Activated CD8-positive, alpha-beta T cell treated with anti-CD3 and anti-CD28 coated beads for 36 hours (primary cell): ENCODE results near the gene STUM. TPM values are rescaled to one million over a fixed set of nuclear protein-coding genes. Genes with fewer than 3 reads are reported as not detected.

ENCODE experiments used
- ATAC-seq: fragments of 200-7000 bp; cut with Tn5 transposase; one replicate; pipeline ENCODE4 v1.10.0; 2021; ENCODE audit warnings: mild to moderate bottlenecking, moderate library complexity
- CTCF ChIA-PET: fragments of 350-600 bp; sonication (Branson Sonifier 250); formaldehyde crosslinking; loops from one replicate; lab custom pipeline; 2021; ENCODE audit warnings: antibody characterized with exemption; lab: Charles Lee
- POLR2A ChIA-PET: fragments of 350-600 bp; sonication (Branson Sonifier 250); formaldehyde crosslinking; loops from one replicate; lab custom pipeline; 2021; ENCODE audit warnings: antibody characterized with exemption; lab: Charles Lee
- DNase-seq: peaks from one replicate; pipeline ENCODE4 v3.0.0-alpha.2; 2020
- H3K27ac Mint-ChIP-seq: one replicate; pipeline ENCODE4 v1.8.0; 2021; ENCODE audit warnings: mild to moderate bottlenecking, mixed read lengths
- H3K27me3 Mint-ChIP-seq: one replicate; pipeline ENCODE4 v1.8.0; 2021; ENCODE audit warnings: mixed read lengths
- H3K36me3 Mint-ChIP-seq: one replicate; pipeline ENCODE4 v1.8.0; 2021; ENCODE audit warnings: low read depth, mixed read lengths
- H3K4me1 Mint-ChIP-seq: one replicate; pipeline ENCODE4 v1.8.0; 2021; ENCODE audit warnings: low read depth, mixed read lengths
- H3K4me3 Mint-ChIP-seq: one replicate; pipeline ENCODE4 v1.8.0; 2021; ENCODE audit warnings: mild to moderate bottlenecking, moderate library complexity, mixed read lengths
- H3K9me3 Mint-ChIP-seq: one replicate; pipeline ENCODE4 v1.8.0; 2021; ENCODE audit warnings: mixed read lengths
- intact Hi-C: fragments of 100-400 bp; cut with micrococcal nuclease; formaldehyde crosslinking; loops from one replicate; pipeline ENCODE4 v1.10.0; 2022
- total RNA-seq, 2 experiments: library from RNA; stranded (reverse); gene quantifications; one replicate each; pipeline ENCODE4 v1.2.3, GENCODE V29; 2021
- TF ChIP-seq, protein P1 (sequence below): fragments of 200-600 bp; IDR thresholded peaks from one replicate; pipeline ENCODE4 v1.8.0; 2022; ENCODE audit warnings: antibody characterized with exemption, mild to moderate bottlenecking

STUM gene
- total RNA-seq, 2 experiments from 2014 or later: not detected

DNA sequence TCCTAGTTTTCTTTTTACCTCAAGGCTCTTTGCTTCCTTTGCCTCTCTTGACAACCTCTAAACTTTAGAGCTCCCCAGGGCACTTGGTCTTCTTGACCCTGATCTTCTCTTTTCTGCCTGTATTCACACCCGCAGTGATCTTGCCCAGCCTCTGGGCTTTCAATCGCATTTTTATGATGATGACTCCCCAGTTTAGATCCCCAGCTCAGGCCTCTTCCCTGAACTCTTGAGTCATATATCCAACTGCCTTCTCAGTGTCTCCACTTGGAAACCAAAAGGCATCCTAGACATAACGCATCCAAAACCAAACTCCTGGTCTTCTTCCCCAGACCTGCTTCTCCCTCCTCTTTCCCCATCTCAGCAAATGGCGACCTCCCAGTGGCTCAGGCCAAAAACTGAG is 6.5 kb downstream of the STUM start:
- intact Hi-C loops: no loop called here
- H3K4me3 Mint-ChIP-seq: no peak overlapping the region
- POLR2A ChIA-PET: no interaction called here

GRCh38 chr1:226557424-226557823 is 8.9 kb downstream of the STUM start:
- no peak overlapping the region for H3K27ac Mint-ChIP-seq
- CTCF ChIA-PET: interaction anchor here (1.0 kb wide), 1 partner anchor 10 kb away, joined by 3 read pairs; no protein-coding TSS in a partner anchor
- intact Hi-C loops: no loop called here

More for the DNA sequence above, 6.5 kb downstream of the STUM start:
- no peak overlapping the region for H3K27ac Mint-ChIP-seq
- TF ChIP-seq, protein P1, sequence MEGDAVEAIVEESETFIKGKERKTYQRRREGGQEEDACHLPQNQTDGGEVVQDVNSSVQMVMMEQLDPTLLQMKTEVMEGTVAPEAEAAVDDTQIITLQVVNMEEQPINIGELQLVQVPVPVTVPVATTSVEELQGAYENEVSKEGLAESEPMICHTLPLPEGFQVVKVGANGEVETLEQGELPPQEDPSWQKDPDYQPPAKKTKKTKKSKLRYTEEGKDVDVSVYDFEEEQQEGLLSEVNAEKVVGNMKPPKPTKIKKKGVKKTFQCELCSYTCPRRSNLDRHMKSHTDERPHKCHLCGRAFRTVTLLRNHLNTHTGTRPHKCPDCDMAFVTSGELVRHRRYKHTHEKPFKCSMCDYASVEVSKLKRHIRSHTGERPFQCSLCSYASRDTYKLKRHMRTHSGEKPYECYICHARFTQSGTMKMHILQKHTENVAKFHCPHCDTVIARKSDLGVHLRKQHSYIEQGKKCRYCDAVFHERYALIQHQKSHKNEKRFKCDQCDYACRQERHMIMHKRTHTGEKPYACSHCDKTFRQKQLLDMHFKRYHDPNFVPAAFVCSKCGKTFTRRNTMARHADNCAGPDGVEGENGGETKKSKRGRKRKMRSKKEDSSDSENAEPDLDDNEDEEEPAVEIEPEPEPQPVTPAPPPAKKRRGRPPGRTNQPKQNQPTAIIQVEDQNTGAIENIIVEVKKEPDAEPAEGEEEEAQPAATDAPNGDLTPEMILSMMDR: no peak
- no peaks in the 10 kb centered on the region for H3K9me3 Mint-ChIP-seq
- peaks cover 33% of the 10 kb centered on the region for H3K27me3 Mint-ChIP-seq
- peaks cover 4% of the 10 kb centered on the region for H3K4me1 Mint-ChIP-seq
- DNase-seq: no peak
- CTCF ChIA-PET: interaction anchor here (0.9 to 1.5 kb wide), 3 partner anchors 8 to 31 kb away, joined by 3 read pairs; no protein-coding TSS in a partner anchor
- no peaks in the 10 kb centered on the region for H3K36me3 Mint-ChIP-seq
- ATAC-seq: no peak

DNA sequence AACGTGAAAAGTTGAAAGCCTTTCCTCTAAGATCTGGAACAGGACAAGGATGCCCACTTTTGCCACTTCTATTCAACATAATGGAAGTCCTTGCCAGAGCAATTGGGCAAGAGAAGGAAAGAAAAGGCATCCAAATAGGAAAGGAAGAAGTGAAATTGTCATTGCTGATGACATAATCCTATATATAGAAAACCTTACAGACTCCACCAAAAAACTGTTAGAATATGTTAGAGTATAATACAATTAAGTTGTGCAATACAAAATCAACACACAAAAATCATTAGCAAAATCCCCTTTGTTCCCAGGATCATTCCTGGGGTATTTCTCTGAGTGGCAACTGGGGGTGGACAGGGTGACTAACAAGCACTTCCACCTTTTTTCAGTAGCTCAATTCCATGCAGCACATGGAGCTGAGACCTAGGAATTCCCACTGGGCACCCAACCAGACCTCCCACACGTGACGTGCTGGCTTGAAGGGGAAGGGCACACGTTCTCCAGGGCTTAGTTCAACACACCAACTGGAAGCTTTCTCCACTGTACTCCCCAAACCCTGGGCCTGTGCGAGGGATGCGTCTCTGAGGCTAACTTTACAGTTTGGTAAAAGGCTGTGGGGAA is 9.6 kb downstream of the STUM start:
- intact Hi-C loops: no loop called here
- DNase-seq (no peak), ATAC-seq (no peak)
- Mint-ChIP-seq H3K9me3 (no peaks in the 10 kb centered on the region), H3K27me3 (peaks cover 15% of the 10 kb centered on the region), H3K36me3 (no peaks in the 10 kb centered on the region), H3K4me1 (no peaks in the 10 kb centered on the region), H3K27ac (no peak overlapping the region), H3K4me3 (no peak overlapping the region)
- ChIA-PET POLR2A (no interaction called here), CTCF (interaction anchor here (1.1 kb wide), 1 partner anchor 11 kb away, joined by 3 read pairs; no protein-coding TSS in a partner anchor)
- TF ChIP-seq, protein P1: no peak

More at GRCh38 chr1:226557424-226557823, 8.9 kb downstream of the STUM start:
- no peaks in the 10 kb centered on the region for H3K9me3 Mint-ChIP-seq
- H3K27me3 Mint-ChIP-seq: peaks cover 18% of the 10 kb centered on the region
- POLR2A ChIA-PET: no interaction called here
- no peak overlapping the region for H3K4me3 Mint-ChIP-seq
- no peak for ATAC-seq
- no peaks in the 10 kb centered on the region for H3K36me3 Mint-ChIP-seq
- DNase-seq: no peak
- TF ChIP-seq, protein P1: no peak
- no peaks in the 10 kb centered on the region for H3K4me1 Mint-ChIP-seq

- TF ChIP-seq, protein P1: no peak
- CTCF ChIA-PET: no interaction called here
- DNase-seq (no peak), ATAC-seq (no peak)
- intact Hi-C loops: no loop called here
- Mint-ChIP-seq H3K27me3 (peaks cover 4% of the 10 kb centered on the region), H3K9me3 (no peaks in the 10 kb centered on the region), H3K4me1 (no peaks in the 10 kb centered on the region), H3K4me3 (no peak overlapping the region), H3K36me3 (no peaks in the 10 kb centered on the region), H3K27ac (no peak overlapping the region)
- POLR2A ChIA-PET: no interaction called here
Measured at GRCh38 chr1:226560243-226560642, 11.7 kb downstream of the STUM start.

DNA sequence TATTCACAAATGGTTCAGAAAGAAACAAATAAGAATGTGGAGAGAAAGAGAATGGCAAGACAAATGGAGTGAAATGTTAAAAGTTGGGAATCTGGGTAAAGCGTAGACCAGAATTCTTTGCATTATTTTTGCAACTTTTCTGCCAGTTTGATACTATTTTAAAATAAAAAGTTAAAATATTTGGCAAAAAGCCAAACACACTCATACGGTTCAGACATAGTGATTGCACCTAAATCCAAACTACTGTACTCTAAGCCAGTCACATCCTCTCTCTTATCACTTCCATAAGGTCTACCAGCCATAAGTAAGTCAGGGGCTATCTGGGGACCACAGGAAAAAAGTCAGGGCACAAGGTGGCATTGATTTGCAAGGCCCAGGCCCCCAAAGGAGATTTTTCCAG is 14.4 kb downstream of the STUM start:
- no peaks in the 10 kb centered on the region for H3K9me3 Mint-ChIP-seq
- DNase-seq (no peak), ATAC-seq (no peak)
- H3K4me1 Mint-ChIP-seq: no peaks in the 10 kb centered on the region
- H3K27ac Mint-ChIP-seq: no peak overlapping the region
- ChIA-PET POLR2A (no interaction called here), CTCF (no interaction called here)
- TF ChIP-seq, protein P1: no peak
- intact Hi-C loops: no loop called here
- H3K4me3 Mint-ChIP-seq: no peak overlapping the region
- H3K36me3 Mint-ChIP-seq: no peaks in the 10 kb centered on the region
- H3K27me3 Mint-ChIP-seq: peaks cover 3% of the 10 kb centered on the region
